Parathyroid adenoma (tissue), 2 donors: ENCODE results near the gene FAS.
"Not testable (repeated sequence)": the region's sequence is repeated elsewhere in the genome, so short reads cannot be mapped to it uniquely, and the experiment has no call there.

Source experiments
- H2AFZ ChIP-seq: fragments of 300-600 bp; sonication (generic); one replicate; pipeline ENCODE4 v1.7.0; 2017; ENCODE audit warnings: antibody characterized with exemption, mild to moderate bottlenecking
- H3K27ac ChIP-seq: fragments of 300-600 bp; sonication (generic); one replicate; pipeline ENCODE4 v1.7.0; 2017
- H3K27me3 ChIP-seq: fragments of 300-600 bp; sonication (generic); one replicate; pipeline ENCODE4 v1.7.0; 2017; ENCODE audit warnings: low read length; ENCODE audit not compliant: control insufficient read depth, insufficient read depth
- H3K36me3 ChIP-seq: fragments of 300-600 bp; sonication (generic); one replicate; pipeline ENCODE4 v1.7.0; 2017; ENCODE audit warnings: low read length; ENCODE audit not compliant: control insufficient read depth, insufficient read depth
- H3K4me1 ChIP-seq: fragments of 300-600 bp; sonication (generic); one replicate; pipeline ENCODE4 v1.7.0; 2017; ENCODE audit warnings: control low read depth
- H3K4me2 ChIP-seq: fragments of 300-600 bp; sonication (generic); one replicate; pipeline ENCODE4 v1.7.0; 2017; ENCODE audit warnings: low read length
- H3K4me3 ChIP-seq: fragments of 300-600 bp; sonication (generic); one replicate; pipeline ENCODE4 v1.7.0; 2017; ENCODE audit warnings: low read depth, low read length
- H3K79me2 ChIP-seq: fragments of 300-600 bp; sonication (generic); one replicate; pipeline ENCODE4 v1.7.0; 2017; ENCODE audit warnings: control low read depth
- H3K9ac ChIP-seq: fragments of 300-600 bp; sonication (generic); one replicate; pipeline ENCODE4 v1.7.0; 2017; ENCODE audit warnings: mild to moderate bottlenecking
- H3K9me3 ChIP-seq: fragments of 300-600 bp; sonication (generic); one replicate; pipeline ENCODE4 v1.7.0; 2017; ENCODE audit warnings: low read length; ENCODE audit not compliant: control insufficient read depth
- TF ChIP-seq, protein P1 (sequence below): fragments of 300-600 bp; sonication (generic); IDR thresholded peaks from one replicate; pipeline ENCODE4 v1.7.0; 2017; ENCODE audit warnings: antibody characterized with exemption, mild to moderate bottlenecking
- donor health status: primary hyperparathyroidism.

FAS gene

DNA sequence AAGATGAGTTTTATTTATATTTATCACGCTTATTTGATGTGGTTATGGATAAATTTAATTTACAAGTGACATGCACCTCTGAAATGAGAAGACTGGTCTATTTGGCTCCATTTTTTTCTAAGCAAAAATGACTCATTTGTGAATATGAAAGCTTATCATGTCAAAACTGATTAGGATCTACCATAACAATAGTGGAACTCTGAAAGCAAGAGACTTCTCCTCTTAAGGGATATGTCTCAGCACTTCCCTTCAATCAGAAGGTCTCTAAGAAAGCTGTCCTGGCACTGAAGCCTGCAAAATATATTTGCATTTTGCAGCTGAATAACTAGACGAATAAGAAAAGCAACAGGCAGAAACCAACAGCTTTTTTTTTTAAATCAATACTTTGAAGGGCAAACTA lies 12.7 kb downstream of the FAS start:
- no peaks in the 10 kb centered on the region for H3K36me3 ChIP-seq
- H3K4me3 ChIP-seq = no peak overlapping the region

DNA sequence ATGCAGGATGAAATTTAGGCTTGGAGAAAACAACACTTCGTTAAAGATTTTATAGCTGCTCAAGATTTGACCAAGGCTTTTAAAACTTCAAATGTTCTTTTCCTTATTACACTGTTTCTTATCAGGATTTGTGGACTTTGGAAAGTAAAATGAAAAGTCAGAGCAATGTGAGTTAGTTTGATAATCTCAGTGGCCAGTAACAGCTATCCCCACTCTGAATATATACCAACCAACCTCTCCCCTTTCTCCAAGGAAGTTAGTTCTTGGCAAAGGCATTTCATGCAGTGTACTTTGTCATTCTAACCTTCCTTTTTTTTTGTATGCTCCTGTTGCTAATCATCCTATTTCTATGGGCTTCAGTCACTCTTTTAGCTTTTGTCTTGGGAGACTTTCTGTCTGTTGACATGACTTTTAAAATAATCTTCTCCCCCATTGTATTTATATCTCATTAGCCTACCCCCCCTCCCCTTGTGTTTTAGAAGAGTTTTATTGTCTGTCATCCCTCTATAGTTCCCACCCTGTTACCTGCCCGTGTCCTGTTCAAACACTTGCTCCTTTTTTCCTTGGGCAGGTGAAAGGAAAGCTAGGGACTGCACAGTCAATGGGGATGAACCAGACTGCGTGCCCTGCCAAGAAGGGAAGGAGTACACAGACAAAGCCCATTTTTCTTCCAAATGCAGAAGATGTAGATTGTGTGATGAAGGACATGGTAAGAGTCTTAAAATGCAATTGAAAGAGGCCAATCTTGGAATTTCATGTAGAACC lies 16.7 kb downstream of the FAS start:
- H3K27ac ChIP-seq = no peak overlapping the region
- no peaks in the 10 kb centered on the region for H3K9me3 ChIP-seq
- no peaks in the 10 kb centered on the region for H3K36me3 ChIP-seq

More for the DNA sequence above, 12.7 kb downstream of the FAS start:
- Histone ChIP-seq H3K79me2 (no peaks in the 10 kb centered on the region), H3K9me3 (no peaks in the 10 kb centered on the region), H3K4me2 (no peak overlapping the region), H2AFZ (no peak overlapping the region), H3K9ac (no peak overlapping the region), H3K27me3 (no peaks in the 10 kb centered on the region), H3K4me1 (no peaks in the 10 kb centered on the region), H3K27ac (no peak overlapping the region)
- TF ChIP-seq, protein P1, sequence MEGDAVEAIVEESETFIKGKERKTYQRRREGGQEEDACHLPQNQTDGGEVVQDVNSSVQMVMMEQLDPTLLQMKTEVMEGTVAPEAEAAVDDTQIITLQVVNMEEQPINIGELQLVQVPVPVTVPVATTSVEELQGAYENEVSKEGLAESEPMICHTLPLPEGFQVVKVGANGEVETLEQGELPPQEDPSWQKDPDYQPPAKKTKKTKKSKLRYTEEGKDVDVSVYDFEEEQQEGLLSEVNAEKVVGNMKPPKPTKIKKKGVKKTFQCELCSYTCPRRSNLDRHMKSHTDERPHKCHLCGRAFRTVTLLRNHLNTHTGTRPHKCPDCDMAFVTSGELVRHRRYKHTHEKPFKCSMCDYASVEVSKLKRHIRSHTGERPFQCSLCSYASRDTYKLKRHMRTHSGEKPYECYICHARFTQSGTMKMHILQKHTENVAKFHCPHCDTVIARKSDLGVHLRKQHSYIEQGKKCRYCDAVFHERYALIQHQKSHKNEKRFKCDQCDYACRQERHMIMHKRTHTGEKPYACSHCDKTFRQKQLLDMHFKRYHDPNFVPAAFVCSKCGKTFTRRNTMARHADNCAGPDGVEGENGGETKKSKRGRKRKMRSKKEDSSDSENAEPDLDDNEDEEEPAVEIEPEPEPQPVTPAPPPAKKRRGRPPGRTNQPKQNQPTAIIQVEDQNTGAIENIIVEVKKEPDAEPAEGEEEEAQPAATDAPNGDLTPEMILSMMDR = no peak

DNA sequence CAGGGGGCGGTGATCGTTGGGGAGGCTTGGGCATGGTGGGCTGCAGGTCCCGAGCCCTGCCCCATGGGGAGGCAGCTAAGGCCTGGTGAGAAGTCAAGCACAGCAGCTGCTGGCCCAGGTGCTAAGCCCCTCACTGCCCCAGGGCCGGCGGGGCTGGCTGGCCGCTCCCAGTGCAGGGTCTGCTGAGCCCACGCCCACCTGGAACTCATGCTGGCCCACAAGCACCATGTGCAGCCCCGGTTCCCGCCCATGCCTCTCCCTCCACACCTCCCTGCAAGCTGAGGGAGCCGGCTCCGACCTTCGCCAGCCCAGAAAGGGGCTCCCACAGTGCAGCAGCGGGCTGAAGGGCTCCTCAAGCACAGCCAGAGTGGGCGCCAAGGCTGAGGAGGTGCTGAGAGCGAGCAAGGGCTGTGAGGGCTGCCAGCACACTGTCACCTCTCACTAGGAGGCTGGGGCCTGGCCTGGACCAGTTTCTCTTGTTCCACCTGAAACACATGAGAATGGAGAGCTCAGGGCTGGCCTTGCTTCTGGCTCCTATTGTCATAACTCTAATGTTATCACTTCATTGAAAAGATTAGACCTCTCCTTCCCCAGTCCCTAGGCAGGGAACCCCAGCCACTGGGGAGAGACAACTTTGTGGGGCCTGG lies 28.2 kb downstream of the FAS start:
- H3K27ac ChIP-seq, H3K4me1 ChIP-seq, H3K9me3 ChIP-seq, H3K4me3 ChIP-seq, H3K79me2 ChIP-seq, H2AFZ ChIP-seq, H3K9ac ChIP-seq, H3K4me2 ChIP-seq, H3K27me3 ChIP-seq, H3K36me3 ChIP-seq: not testable (repeated sequence)

More for the DNA sequence above, 16.7 kb downstream of the FAS start:
- TF ChIP-seq, protein P1 = no peak
- H3K4me1 ChIP-seq = no peaks in the 10 kb centered on the region
- H2AFZ ChIP-seq = no peak overlapping the region
- no peaks in the 10 kb centered on the region for H3K79me2 ChIP-seq
- no peak overlapping the region for H3K4me3 ChIP-seq
- H3K4me2 ChIP-seq = no peak overlapping the region
- no peaks in the 10 kb centered on the region for H3K27me3 ChIP-seq
- H3K9ac ChIP-seq = no peak overlapping the region

DNA sequence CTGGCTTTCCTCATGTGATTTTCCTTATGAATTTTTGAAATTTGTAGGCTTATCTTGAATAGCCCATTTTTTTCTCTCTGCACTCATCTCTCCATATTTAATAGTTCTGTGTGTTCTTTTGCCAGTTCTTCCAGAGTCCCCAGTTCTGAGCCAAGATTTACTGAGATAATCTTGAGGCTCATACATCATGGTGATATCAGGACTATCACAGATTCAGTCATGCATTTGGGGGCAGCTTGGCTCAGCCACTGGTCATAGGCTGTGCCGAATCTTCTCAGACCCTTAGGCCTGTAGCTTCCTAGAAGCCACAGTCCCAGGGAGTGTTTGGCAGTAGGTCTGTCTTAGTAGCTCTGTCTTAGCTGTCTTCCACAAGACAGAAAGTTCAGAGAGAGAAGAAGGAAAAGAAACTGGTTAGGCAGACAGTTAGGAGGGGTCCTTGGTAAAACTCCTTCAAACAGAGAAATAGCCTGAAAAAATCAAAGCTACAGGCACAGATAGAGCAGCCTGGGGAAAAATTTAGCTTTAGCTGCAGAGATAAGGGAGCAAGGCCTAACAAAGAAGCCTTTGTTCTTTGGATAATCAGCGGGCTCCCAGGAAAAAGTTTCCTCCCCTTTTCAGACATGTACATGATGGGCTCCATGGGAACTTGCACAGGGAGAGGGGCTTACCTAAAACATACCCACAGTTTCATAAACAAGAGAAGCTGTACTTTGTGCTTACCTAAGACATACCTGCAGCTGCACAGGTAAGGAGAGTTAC lies 29.1 kb downstream of the FAS start:
- H3K27ac ChIP-seq = no peak overlapping the region
- no peak overlapping the region for H3K9ac ChIP-seq
- H3K4me2 ChIP-seq = no peak overlapping the region
- no peaks in the 10 kb centered on the region for H3K27me3 ChIP-seq
- no peak overlapping the region for H3K4me3 ChIP-seq
- no peaks in the 10 kb centered on the region for H3K79me2 ChIP-seq
- TF ChIP-seq, protein P1 = no peak
- no peaks in the 10 kb centered on the region for H3K4me1 ChIP-seq
- H3K36me3 ChIP-seq = no peaks in the 10 kb centered on the region
- H3K9me3 ChIP-seq = no peaks in the 10 kb centered on the region
- no peak overlapping the region for H2AFZ ChIP-seq

DNA sequence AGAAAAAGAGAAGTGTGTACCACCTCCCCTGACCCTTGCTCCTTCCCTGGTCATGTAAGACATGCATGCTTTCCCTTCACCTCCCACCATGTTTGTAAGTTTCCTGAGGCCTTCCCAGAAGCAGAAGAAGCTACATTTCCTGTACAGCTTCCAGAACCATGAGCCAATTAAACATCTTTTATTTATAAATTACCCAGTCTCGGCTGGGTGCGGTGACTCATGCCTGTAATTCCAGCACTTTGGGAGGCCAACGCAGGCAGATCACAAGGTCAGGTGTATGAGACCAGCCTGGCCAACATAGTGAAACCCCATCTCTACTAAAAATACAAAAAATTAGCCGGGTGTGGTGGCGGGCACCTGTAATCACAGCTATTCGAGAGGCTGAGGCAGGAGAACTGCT lies 30.9 kb downstream of the FAS start:
- H3K36me3 ChIP-seq, H3K4me2 ChIP-seq, H2AFZ ChIP-seq, H3K27me3 ChIP-seq, H3K9ac ChIP-seq, H3K4me1 ChIP-seq, H3K79me2 ChIP-seq, H3K9me3 ChIP-seq, H3K27ac ChIP-seq, H3K4me3 ChIP-seq: not testable (repeated sequence)
